ENCODE data around the gene URGCP. TPM values are rescaled to one million over a fixed set of nuclear protein-coding genes. Genes with fewer than 3 reads are reported as not detected.

The URGCP gene
- total and polyA plus RNA-seq, 2 donors (not counting 1 experiment from before 2014, with no cell fraction given), result 18.3 to 42.1 TPM

DNA sequence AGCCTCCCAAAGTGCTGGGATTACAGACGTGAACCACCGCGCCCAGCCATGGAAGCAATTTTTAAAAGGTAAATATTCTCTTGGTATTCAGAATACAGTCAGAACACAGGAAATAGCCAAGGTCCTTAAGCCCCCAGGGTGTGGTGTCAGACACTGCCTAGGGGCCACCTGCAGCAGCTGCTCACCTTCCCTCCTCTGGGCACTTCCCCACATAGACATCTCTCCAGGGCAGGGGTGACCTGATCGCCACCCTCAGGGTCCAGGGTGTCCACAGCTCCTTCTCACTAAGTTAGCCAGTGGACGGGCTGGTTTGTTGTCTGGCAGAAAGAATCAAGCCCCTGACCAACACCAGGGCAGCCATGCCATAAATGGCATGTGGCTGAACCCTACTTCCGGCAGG lies 15.9 kb downstream of the URGCP start:
- Histone ChIP-seq H3K4me2 (ENCODE audit: extremely low read depth, insufficient read depth, low read length) (no peak overlapping the region), H3K4me3 (replicated peaks in 1 of 4; ENCODE audit: control extremely low read depth in 1 of 4, insufficient read depth in 1 of 4, low read depth in 3 of 4, low read length in 4 of 4) (no peak overlapping the region), H3K79me2 (ENCODE audit: control insufficient read depth, insufficient read depth, low read length) (peaks cover 57% of the 10 kb centered on the region), H3K36me3 (ENCODE audit: control insufficient read depth, insufficient read depth, low read length) (peaks cover 3% of the 10 kb centered on the region), H3K27me3 (ENCODE audit: control insufficient read depth, insufficient read depth, low read length) (no peaks in the 10 kb centered on the region), H3K9me3 (ENCODE audit: control insufficient read depth, insufficient read depth, low read depth, low read length) (no peaks in the 10 kb centered on the region), H3K9ac (ENCODE audit: insufficient read depth, low read length) (no peak overlapping the region), H4K20me1 (ENCODE audit: control insufficient read depth, extremely low read depth, insufficient read depth, low read length) (no peaks in the 10 kb centered on the region), H3K27ac (ENCODE audit: insufficient read depth, low read length) (no peak overlapping the region), H3K4me1 (ENCODE audit: control insufficient read depth, extremely low read depth, insufficient read depth, low read length) (peaks cover 2% of the 10 kb centered on the region), H2AFZ (ENCODE audit: low read length) (no peak overlapping the region)
- DNase-seq (ENCODE audit: low read depth in 2 of 2), result no peak
- TF ChIP-seq EZH2 (IDR thresholded peaks at IDR 0.05; ENCODE audit: low read length, missing control alignments), result no peak
- TF ChIP-seq, protein P1, sequence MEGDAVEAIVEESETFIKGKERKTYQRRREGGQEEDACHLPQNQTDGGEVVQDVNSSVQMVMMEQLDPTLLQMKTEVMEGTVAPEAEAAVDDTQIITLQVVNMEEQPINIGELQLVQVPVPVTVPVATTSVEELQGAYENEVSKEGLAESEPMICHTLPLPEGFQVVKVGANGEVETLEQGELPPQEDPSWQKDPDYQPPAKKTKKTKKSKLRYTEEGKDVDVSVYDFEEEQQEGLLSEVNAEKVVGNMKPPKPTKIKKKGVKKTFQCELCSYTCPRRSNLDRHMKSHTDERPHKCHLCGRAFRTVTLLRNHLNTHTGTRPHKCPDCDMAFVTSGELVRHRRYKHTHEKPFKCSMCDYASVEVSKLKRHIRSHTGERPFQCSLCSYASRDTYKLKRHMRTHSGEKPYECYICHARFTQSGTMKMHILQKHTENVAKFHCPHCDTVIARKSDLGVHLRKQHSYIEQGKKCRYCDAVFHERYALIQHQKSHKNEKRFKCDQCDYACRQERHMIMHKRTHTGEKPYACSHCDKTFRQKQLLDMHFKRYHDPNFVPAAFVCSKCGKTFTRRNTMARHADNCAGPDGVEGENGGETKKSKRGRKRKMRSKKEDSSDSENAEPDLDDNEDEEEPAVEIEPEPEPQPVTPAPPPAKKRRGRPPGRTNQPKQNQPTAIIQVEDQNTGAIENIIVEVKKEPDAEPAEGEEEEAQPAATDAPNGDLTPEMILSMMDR (conservative IDR thresholded peaks at IDR 0.05 in 1 of 2, IDR thresholded peaks at IDR 0.05 in 1 of 2; ENCODE audit: low read depth in 1 of 2, low read length in 2 of 2), result no peak

DNA sequence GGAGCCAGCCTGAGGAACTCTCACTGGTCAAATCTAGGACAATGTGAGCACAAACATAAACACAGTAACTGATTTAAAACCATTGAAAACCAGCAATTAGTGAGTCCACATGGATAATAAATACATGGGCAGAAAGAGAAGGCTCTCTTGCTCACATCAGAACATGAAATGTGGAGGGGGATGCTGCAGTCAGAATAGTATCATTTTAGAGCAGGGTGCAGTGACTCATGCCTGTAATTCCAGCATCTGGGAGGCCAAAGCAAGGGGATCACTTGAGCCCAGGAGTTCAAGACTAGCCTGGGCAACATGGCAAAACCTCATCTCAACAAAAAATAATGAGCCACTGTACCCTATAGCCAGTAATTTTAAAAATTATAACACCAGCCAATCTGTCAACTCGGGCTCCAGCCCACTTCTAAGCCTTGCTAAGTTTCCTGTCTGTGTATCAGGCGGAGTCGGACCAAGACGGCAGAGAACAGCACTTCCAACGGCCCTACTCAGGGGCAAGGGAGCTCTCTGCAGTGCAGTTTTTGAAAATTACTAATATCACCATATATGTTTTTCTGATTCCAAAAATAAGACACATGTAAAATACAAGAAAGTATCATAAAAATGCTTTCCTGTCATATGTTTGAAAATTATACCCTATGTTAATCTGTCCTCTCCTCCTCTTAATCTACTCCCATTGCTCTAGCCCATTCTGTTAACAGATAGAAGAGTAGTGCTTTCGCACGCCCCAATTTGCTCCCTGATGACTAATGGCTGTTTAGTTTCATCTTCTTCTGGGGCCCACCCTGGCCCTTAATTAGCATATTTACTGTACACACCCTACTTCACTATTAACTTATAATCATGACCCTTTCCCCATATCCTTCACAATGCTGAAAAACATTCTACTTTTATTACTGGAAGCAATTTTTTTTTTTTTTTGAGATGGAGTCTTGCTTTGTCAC lies 17.1 kb downstream of the URGCP start:
- DNase-seq (ENCODE audit: low read depth in 2 of 2), result peak in 1 of 2 donors; percentile 42
- no peak overlapping the region for H3K4me2 ChIP-seq (ENCODE audit: extremely low read depth, insufficient read depth, low read length)

GRCh38 chr7:43884617-43885016 lies 21.8 kb downstream of the URGCP start:
- TF ChIP-seq, protein P1 (conservative IDR thresholded peaks at IDR 0.05 in 1 of 2, IDR thresholded peaks at IDR 0.05 in 1 of 2; ENCODE audit: low read depth in 1 of 2, low read length in 2 of 2), result no peak
- no peak for TF ChIP-seq EZH2 (IDR thresholded peaks at IDR 0.05; ENCODE audit: low read length, missing control alignments)
- no peak for DNase-seq (ENCODE audit: low read depth in 2 of 2)
- Histone ChIP-seq H3K9me3 (ENCODE audit: control insufficient read depth, insufficient read depth, low read depth, low read length) (no peaks in the 10 kb centered on the region), H2AFZ (ENCODE audit: low read length) (no peak overlapping the region), H3K4me3 (replicated peaks in 1 of 4; ENCODE audit: control extremely low read depth in 1 of 4, insufficient read depth in 1 of 4, low read depth in 3 of 4, low read length in 4 of 4) (no peak overlapping the region), H3K27ac (ENCODE audit: insufficient read depth, low read length) (no peak overlapping the region), H3K36me3 (ENCODE audit: control insufficient read depth, insufficient read depth, low read length) (peaks cover 15% of the 10 kb centered on the region), H3K4me2 (ENCODE audit: extremely low read depth, insufficient read depth, low read length) (no peak overlapping the region), H3K79me2 (ENCODE audit: control insufficient read depth, insufficient read depth, low read length) (peaks cover 14% of the 10 kb centered on the region), H4K20me1 (ENCODE audit: control insufficient read depth, extremely low read depth, insufficient read depth, low read length) (no peaks in the 10 kb centered on the region), H3K27me3 (ENCODE audit: control insufficient read depth, insufficient read depth, low read length) (no peaks in the 10 kb centered on the region), H3K4me1 (ENCODE audit: control insufficient read depth, extremely low read depth, insufficient read depth, low read length) (peaks cover 10% of the 10 kb centered on the region), H3K9ac (ENCODE audit: insufficient read depth, low read length) (no peak overlapping the region)

More for the DNA sequence above, 17.1 kb downstream of the URGCP start:
- Histone ChIP-seq H3K27ac (ENCODE audit: insufficient read depth, low read length) (no peak overlapping the region), H3K9ac (ENCODE audit: insufficient read depth, low read length) (no peak overlapping the region), H3K27me3 (ENCODE audit: control insufficient read depth, insufficient read depth, low read length) (no peaks in the 10 kb centered on the region), H3K36me3 (ENCODE audit: control insufficient read depth, insufficient read depth, low read length) (peaks cover 4% of the 10 kb centered on the region), H4K20me1 (ENCODE audit: control insufficient read depth, extremely low read depth, insufficient read depth, low read length) (no peaks in the 10 kb centered on the region), H3K4me1 (ENCODE audit: control insufficient read depth, extremely low read depth, insufficient read depth, low read length) (peaks cover 2% of the 10 kb centered on the region), H3K79me2 (ENCODE audit: control insufficient read depth, insufficient read depth, low read length) (peaks cover 46% of the 10 kb centered on the region), H3K9me3 (ENCODE audit: control insufficient read depth, insufficient read depth, low read depth, low read length) (no peaks in the 10 kb centered on the region), H2AFZ (ENCODE audit: low read length) (no peak overlapping the region), H3K4me3 (replicated peaks in 1 of 4; ENCODE audit: control extremely low read depth in 1 of 4, insufficient read depth in 1 of 4, low read depth in 3 of 4, low read length in 4 of 4) (no peak overlapping the region)
- TF ChIP-seq EZH2 (IDR thresholded peaks at IDR 0.05; ENCODE audit: low read length, missing control alignments), result no peak
- TF ChIP-seq, protein P1 (conservative IDR thresholded peaks at IDR 0.05 in 1 of 2, IDR thresholded peaks at IDR 0.05 in 1 of 2; ENCODE audit: low read depth in 1 of 2, low read length in 2 of 2), result no peak
